Middle frontal gyrus (tissue), 1 donor: ENCODE measurements around the gene WNT3.
"Not testable (repeated sequence)": the region's sequence is repeated elsewhere in the genome, so short reads cannot be mapped to it uniquely, and the experiment has no call there.

Experiments
- DNase-seq: peaks from one replicate; pipeline ENCODE4 v3.0.0-alpha.2; 2015; ENCODE audit warnings: low spot score; ENCODE audit errors: extremely low spot score

The WNT3 gene

GRCh38 chr17:46785696-46786095 is 32.8 kb downstream of the WNT3 start:
- DNase-seq: no peak

- DNase-seq: no peak
Measured at GRCh38 chr17:46783031-46783593, 35.4 kb downstream of the WNT3 start.

GRCh38 chr17:46782250-46782953 is 36.1 kb downstream of the WNT3 start:
- DNase-seq: no peak

GRCh38 chr17:46780003-46780373 is 38.5 kb downstream of the WNT3 start:
- no peak for DNase-seq

- DNase-seq: no peak
Measured at GRCh38 chr17:46777943-46778915, 40.3 kb downstream of the WNT3 start.

GRCh38 chr17:46776298-46777005 is 42.0 kb downstream of the WNT3 start:
- no peak for DNase-seq

- no peak for DNase-seq
Measured at GRCh38 chr17:46774108-46774737, 44.3 kb downstream of the WNT3 start.

- no peak for DNase-seq
Measured at GRCh38 chr17:46773676-46774075, 44.8 kb downstream of the WNT3 start.

- DNase-seq: no peak
Measured at GRCh38 chr17:46773221-46773605, 45.3 kb downstream of the WNT3 start.

GRCh38 chr17:46772475-46773220 is 45.8 kb downstream of the WNT3 start:
- no peak for DNase-seq

- DNase-seq: no peak
Measured at GRCh38 chr17:46771561-46772474, 46.7 kb downstream of the WNT3 start.

- no peak for DNase-seq
Measured at GRCh38 chr17:46770818-46771560, 47.5 kb downstream of the WNT3 start.

- no peak for DNase-seq
Measured at GRCh38 chr17:46770439-46770817, 48.1 kb downstream of the WNT3 start.

GRCh38 chr17:46769531-46770438 is 48.7 kb downstream of the WNT3 start:
- DNase-seq: no peak

- not testable (repeated sequence) for DNase-seq
Measured at GRCh38 chr17:46768896-46769295, 49.6 kb downstream of the WNT3 start.

GRCh38 chr17:46768540-46768870 is 50.0 kb downstream of the WNT3 start:
- no peak for DNase-seq
